ENCODE measurements around the gene PDIA2. TPM values are rescaled to one million over a fixed set of nuclear protein-coding genes. Genes with fewer than 3 reads are reported as not detected.

PDIA2 gene
- total RNA-seq = 0.14 TPM
- polyA plus RNA-seq = 1.8 TPM
- long read RNA-seq, donor 1 = 0 reads
- long read RNA-seq, donor 2 = 0 reads
- long read RNA-seq, donor 3 = 0 reads
- long read RNA-seq, donor 4 = 0 reads
- long read RNA-seq, donor 5 = 0 reads
- long read RNA-seq, donor 6 = 0 reads
- long read RNA-seq, donor 7 = 0 reads
- long read RNA-seq, donor 8 = 0 reads
- long read RNA-seq, donor 9 = 0 reads
- long read RNA-seq, donor 10 = 0 reads

- H3K36me3 ChIP-seq (ENCODE audit: control insufficient read depth in 2 of 2, insufficient read depth in 2 of 2, low read length in 1 of 2) = peaks cover 9 to 19% of the 10 kb centered on the region in 2 donors
- H3K4me1 ChIP-seq (ENCODE audit: control insufficient read depth in 2 of 2, insufficient read depth in 2 of 2, low read length in 2 of 2) = no peaks in the 10 kb centered on the region
- H3K9me3 ChIP-seq (ENCODE audit: control insufficient read depth in 2 of 2, insufficient read depth in 1 of 2, low read length in 1 of 2) = peaks cover 0 to 21% of the 10 kb centered on the region in 2 donors
- no peak for DNase-seq (ENCODE audit: low read depth in 6 of 9, low spot score in 9 of 9)
- WGBS = 90% methylated on average over 25 of the region's 25 CpGs
- H3K27me3 ChIP-seq (ENCODE audit: control insufficient read depth in 2 of 2, insufficient read depth in 1 of 2, low read length in 1 of 2) = peaks cover 38 to 49% of the 10 kb centered on the region in 2 donors
- H3K4me3 ChIP-seq (ENCODE audit: low read length in 2 of 2) = no peak within 1 kb of the TSS
- H3K27ac ChIP-seq (ENCODE audit: low read depth in 1 of 2, low read length in 1 of 2) = no peak within 1 kb of the TSS
Measured at GRCh38 chr16:283033-283805, at the start of gene PDIA2. Gene PDIA2, plus strand, starts transcription at chr16:283164. Its CDS starts 6 bp downstream, at chr16:283170.

DNA sequence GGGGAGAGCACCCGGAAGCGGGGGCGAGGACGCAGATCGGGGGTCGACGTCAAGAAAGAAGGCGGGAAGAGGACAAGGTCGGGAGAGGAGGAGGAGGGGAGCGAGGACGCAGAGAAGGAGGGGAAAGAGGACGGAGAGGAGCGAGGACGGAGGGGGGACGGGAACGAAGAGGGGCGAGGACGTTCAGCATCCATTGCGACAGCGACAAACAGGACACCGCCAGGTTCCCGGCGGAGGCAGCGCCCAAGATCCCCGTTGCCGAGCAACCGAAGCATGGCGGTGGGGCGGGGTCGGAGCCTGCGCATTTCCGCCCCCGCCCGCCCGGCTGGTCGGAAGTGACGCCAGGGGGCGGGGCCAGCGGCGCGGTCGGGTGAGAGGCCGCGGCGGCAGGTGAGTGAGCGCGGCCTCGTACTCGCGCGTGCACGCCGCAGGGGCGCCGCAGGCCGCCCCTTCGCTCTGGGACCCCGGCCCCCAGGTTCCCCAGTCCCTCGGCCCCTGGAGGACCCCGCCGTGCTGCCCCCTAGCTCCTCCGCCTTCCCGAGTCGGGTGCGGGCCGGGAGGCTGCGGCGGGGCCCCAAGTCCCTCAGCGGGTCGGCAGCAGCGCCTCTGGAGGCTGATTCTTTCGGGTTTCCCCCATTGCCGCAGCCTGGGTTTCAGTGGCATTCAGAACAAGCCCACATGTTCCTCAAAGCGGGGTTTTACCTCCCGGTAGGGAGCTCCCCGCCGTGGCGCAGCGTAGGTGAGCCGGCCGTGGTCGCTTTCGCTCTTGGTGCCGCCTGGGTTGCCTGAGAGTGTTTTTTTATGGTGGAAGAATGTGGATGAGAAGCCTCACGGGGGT is 48.3 kb upstream of the PDIA2 start, which contains the start of gene FAM234A:
Gene FAM234A, plus strand, starts transcription at position 354 of the 838 bp plus-strand sequence. CDS start 19,593 bp downstream, outside the sequence.
- no peaks in the 10 kb centered on the region for H3K9me3 ChIP-seq (ENCODE audit: control insufficient read depth in 2 of 2, insufficient read depth in 1 of 2, low read length in 1 of 2)
- WGBS = under 1% methylated on average over 85 of the region's 85 CpGs
- no peaks in the 10 kb centered on the region for H3K36me3 ChIP-seq (ENCODE audit: control insufficient read depth in 2 of 2, insufficient read depth in 2 of 2, low read length in 1 of 2)
- peak; percentile 82 to 97 (median 91) for DNase-seq (ENCODE audit: low read depth in 6 of 9, low spot score in 9 of 9)
- peak within 1 kb of the TSS; percentile 75 to 77 for H3K4me3 ChIP-seq (ENCODE audit: low read length in 2 of 2)
- H3K4me1 ChIP-seq (ENCODE audit: control insufficient read depth in 2 of 2, insufficient read depth in 2 of 2, low read length in 2 of 2) = peaks cover 0 to 16% of the 10 kb centered on the region in 2 donors
- H3K27ac ChIP-seq (ENCODE audit: low read depth in 1 of 2, low read length in 1 of 2) = peak within 1 kb of the TSS; percentile 96 to 98
- H3K27me3 ChIP-seq (ENCODE audit: control insufficient read depth in 2 of 2, insufficient read depth in 1 of 2, low read length in 1 of 2) = no peaks in the 10 kb centered on the region

- no peak overlapping the region for H3K27ac ChIP-seq (ENCODE audit: low read depth in 1 of 2, low read length in 1 of 2)
- peaks cover 0 to 12% of the 10 kb centered on the region in 2 donors for H3K4me1 ChIP-seq (ENCODE audit: control insufficient read depth in 2 of 2, insufficient read depth in 2 of 2, low read length in 2 of 2)
- H3K9me3 ChIP-seq (ENCODE audit: control insufficient read depth in 2 of 2, insufficient read depth in 1 of 2, low read length in 1 of 2) = no peaks in the 10 kb centered on the region
- no peak overlapping the region for H3K4me3 ChIP-seq (ENCODE audit: low read length in 2 of 2)
- DNase-seq (ENCODE audit: low read depth in 6 of 9, low spot score in 9 of 9) = no peak
- WGBS = 96% methylated on average over 3 of the region's 3 CpGs
- no peaks in the 10 kb centered on the region for H3K36me3 ChIP-seq (ENCODE audit: control insufficient read depth in 2 of 2, insufficient read depth in 2 of 2, low read length in 1 of 2)
- no peaks in the 10 kb centered on the region for H3K27me3 ChIP-seq (ENCODE audit: control insufficient read depth in 2 of 2, insufficient read depth in 1 of 2, low read length in 1 of 2)
Measured at GRCh38 chr16:239948-240277, 43.1 kb upstream of the PDIA2 start.

DNA sequence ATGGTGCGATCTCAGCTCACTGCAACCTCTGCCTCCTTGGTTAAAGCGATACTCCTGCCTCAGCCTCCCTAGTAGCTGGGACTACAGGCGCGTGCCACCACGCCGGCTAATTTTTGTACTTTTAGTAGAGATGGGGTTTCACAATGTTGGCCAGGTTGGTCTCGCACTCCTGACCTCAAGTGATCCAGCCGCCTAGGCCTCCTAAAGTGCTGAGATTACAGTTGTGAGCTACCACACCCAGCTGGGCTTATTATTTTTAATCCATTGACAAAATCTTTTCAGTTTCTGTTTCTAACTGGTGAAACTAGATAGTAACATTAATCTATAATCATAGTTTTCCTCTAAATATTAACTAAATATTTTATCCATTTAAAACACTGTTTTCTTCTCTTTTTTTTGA is 42.4 kb upstream of the PDIA2 start:
- WGBS = 97% methylated on average over 8 of the region's 8 CpGs
- Histone ChIP-seq H3K27ac (ENCODE audit: low read depth in 1 of 2, low read length in 1 of 2) (no peak overlapping the region), H3K4me1 (ENCODE audit: control insufficient read depth in 2 of 2, insufficient read depth in 2 of 2, low read length in 2 of 2) (peaks cover 0 to 5% of the 10 kb centered on the region in 2 donors)

DNA sequence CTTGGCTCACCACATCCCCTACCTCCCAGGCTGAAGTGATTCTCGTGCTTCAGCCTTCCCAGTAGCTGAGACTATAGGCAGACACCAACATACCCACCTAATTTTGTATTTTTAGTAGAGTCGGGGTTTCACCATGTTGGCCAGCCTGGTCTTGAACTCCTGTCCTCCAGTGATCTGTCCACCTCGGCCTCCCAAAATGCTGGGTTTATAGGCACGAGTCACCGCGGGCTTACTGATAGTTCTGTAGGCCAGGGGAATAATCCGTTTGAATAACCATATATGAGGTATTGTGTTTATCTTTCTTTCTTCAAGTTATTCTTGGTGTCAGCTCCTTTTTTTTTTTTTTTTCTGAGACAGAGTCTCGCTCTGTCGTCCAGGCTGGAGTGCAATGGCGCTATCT is 40.7 kb upstream of the PDIA2 start:
- WGBS = 92% methylated on average over 10 of the region's 10 CpGs
- Histone ChIP-seq H3K4me1 (ENCODE audit: control insufficient read depth in 2 of 2, insufficient read depth in 2 of 2, low read length in 2 of 2) (no peaks in the 10 kb centered on the region), H3K36me3 (ENCODE audit: control insufficient read depth in 2 of 2, insufficient read depth in 2 of 2, low read length in 1 of 2) (no peaks in the 10 kb centered on the region), H3K27ac (ENCODE audit: low read depth in 1 of 2, low read length in 1 of 2) (peak overlapping the region in 1 of 2 donors; percentile 5), H3K4me3 (ENCODE audit: low read length in 2 of 2) (no peak overlapping the region), H3K9me3 (ENCODE audit: control insufficient read depth in 2 of 2, insufficient read depth in 1 of 2, low read length in 1 of 2) (no peaks in the 10 kb centered on the region), H3K27me3 (ENCODE audit: control insufficient read depth in 2 of 2, insufficient read depth in 1 of 2, low read length in 1 of 2) (no peaks in the 10 kb centered on the region)
- DNase-seq (ENCODE audit: low read depth in 6 of 9, low spot score in 9 of 9) = no peak

More for the DNA sequence above, 42.4 kb upstream of the PDIA2 start:
- Histone ChIP-seq H3K4me3 (ENCODE audit: low read length in 2 of 2) (no peak overlapping the region), H3K9me3 (ENCODE audit: control insufficient read depth in 2 of 2, insufficient read depth in 1 of 2, low read length in 1 of 2) (no peaks in the 10 kb centered on the region), H3K36me3 (ENCODE audit: control insufficient read depth in 2 of 2, insufficient read depth in 2 of 2, low read length in 1 of 2) (no peaks in the 10 kb centered on the region), H3K27me3 (ENCODE audit: control insufficient read depth in 2 of 2, insufficient read depth in 1 of 2, low read length in 1 of 2) (no peaks in the 10 kb centered on the region)
- DNase-seq (ENCODE audit: low read depth in 6 of 9, low spot score in 9 of 9) = no peak

- Histone ChIP-seq H3K36me3 (ENCODE audit: control insufficient read depth in 2 of 2, insufficient read depth in 2 of 2, low read length in 1 of 2) (no peaks in the 10 kb centered on the region), H3K9me3 (ENCODE audit: control insufficient read depth in 2 of 2, insufficient read depth in 1 of 2, low read length in 1 of 2) (no peaks in the 10 kb centered on the region), H3K4me3 (ENCODE audit: low read length in 2 of 2) (no peak overlapping the region), H3K27me3 (ENCODE audit: control insufficient read depth in 2 of 2, insufficient read depth in 1 of 2, low read length in 1 of 2) (no peaks in the 10 kb centered on the region), H3K27ac (ENCODE audit: low read depth in 1 of 2, low read length in 1 of 2) (no peak overlapping the region), H3K4me1 (ENCODE audit: control insufficient read depth in 2 of 2, insufficient read depth in 2 of 2, low read length in 2 of 2) (no peaks in the 10 kb centered on the region)
- 91% methylated on average over 4 of the region's 4 CpGs for WGBS
- DNase-seq (ENCODE audit: low read depth in 6 of 9, low spot score in 9 of 9) = no peak
Measured at GRCh38 chr16:243348-243747, 39.6 kb upstream of the PDIA2 start.

DNA sequence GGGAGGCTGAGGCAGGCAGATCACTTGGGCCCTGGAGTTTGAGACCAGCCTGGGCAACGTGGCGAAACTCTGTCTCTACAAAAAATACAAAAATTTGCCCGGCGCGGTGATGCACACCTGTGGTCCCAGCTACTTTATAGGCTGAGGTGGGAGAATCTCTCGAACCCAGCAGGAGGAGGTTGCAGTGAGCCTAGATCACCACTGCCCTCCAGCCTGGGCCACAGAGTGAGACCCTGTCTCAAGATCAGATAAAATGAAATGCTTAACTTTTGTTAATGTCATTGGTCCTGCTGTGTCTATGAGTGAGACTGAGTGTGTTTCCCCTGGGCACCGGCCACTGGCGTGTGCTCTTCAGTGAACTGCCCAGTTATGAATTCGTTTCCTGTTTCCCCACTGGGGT is 37.9 kb upstream of the PDIA2 start:
- Histone ChIP-seq H3K27me3 (ENCODE audit: control insufficient read depth in 2 of 2, insufficient read depth in 1 of 2, low read length in 1 of 2) (no peaks in the 10 kb centered on the region), H3K4me1 (ENCODE audit: control insufficient read depth in 2 of 2, insufficient read depth in 2 of 2, low read length in 2 of 2) (no peaks in the 10 kb centered on the region), H3K9me3 (ENCODE audit: control insufficient read depth in 2 of 2, insufficient read depth in 1 of 2, low read length in 1 of 2) (no peaks in the 10 kb centered on the region), H3K36me3 (ENCODE audit: control insufficient read depth in 2 of 2, insufficient read depth in 2 of 2, low read length in 1 of 2) (peaks cover 0 to 2% of the 10 kb centered on the region in 2 donors), H3K4me3 (ENCODE audit: low read length in 2 of 2) (no peak overlapping the region), H3K27ac (ENCODE audit: low read depth in 1 of 2, low read length in 1 of 2) (no peak overlapping the region)
- DNase-seq (ENCODE audit: low read depth in 6 of 9, low spot score in 9 of 9) = no peak
- 97% methylated on average over 9 of the region's 9 CpGs for WGBS

DNA sequence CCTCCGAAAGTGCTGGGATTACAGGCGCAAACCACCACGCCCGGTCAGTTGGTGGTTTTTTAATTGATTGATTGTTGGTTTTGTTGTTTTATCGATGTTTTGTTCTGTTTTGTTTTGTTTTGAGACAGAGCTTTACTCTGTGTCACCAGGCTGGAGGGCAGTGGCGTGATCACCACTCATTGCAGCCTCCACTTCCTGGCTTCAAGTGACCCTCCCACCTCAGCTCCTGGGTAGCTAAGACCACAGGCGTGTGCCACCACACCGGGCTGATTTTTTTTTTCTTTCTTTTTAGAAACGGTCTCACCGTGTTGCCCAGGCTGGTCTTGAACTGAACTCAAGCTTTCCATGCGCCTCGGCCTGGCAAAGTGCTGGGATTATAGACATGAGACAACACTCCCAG is 35.9 kb upstream of the PDIA2 start:
- peaks cover 0 to 7% of the 10 kb centered on the region in 2 donors for H3K36me3 ChIP-seq (ENCODE audit: control insufficient read depth in 2 of 2, insufficient read depth in 2 of 2, low read length in 1 of 2)
- no peaks in the 10 kb centered on the region for H3K27me3 ChIP-seq (ENCODE audit: control insufficient read depth in 2 of 2, insufficient read depth in 1 of 2, low read length in 1 of 2)
- no peak overlapping the region for H3K27ac ChIP-seq (ENCODE audit: low read depth in 1 of 2, low read length in 1 of 2)
- DNase-seq (ENCODE audit: low read depth in 6 of 9, low spot score in 9 of 9) = no peak
- H3K4me1 ChIP-seq (ENCODE audit: control insufficient read depth in 2 of 2, insufficient read depth in 2 of 2, low read length in 2 of 2) = no peaks in the 10 kb centered on the region
- H3K9me3 ChIP-seq (ENCODE audit: control insufficient read depth in 2 of 2, insufficient read depth in 1 of 2, low read length in 1 of 2) = no peaks in the 10 kb centered on the region
- WGBS = 98% methylated on average over 12 of the region's 12 CpGs
- H3K4me3 ChIP-seq (ENCODE audit: low read length in 2 of 2) = no peak overlapping the region

DNA sequence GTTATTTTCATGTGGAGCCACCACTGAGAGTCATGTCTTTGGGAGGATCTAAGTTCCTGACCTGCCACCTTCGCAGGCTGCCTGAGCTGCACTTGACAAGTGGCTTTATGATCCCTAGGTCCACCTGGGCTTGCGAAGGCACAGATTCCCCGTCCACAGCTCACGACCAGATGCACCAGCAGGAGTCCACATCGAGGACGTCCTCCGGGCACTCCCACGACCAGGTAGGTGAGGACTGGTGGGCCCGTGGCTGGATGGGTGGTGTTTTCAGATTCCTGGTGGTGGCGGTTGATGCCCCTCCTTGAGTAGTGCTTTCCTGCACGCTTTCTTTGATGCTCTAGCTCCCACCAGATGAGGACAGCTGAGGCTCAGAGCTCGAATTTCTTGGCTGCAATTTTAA is 33.5 kb upstream of the PDIA2 start:
- H3K36me3 ChIP-seq (ENCODE audit: control insufficient read depth in 2 of 2, insufficient read depth in 2 of 2, low read length in 1 of 2) = peaks cover 8 to 9% of the 10 kb centered on the region in 2 donors
- no peak for DNase-seq (ENCODE audit: low read depth in 6 of 9, low spot score in 9 of 9)
- peaks cover 0 to 18% of the 10 kb centered on the region in 2 donors for H3K4me1 ChIP-seq (ENCODE audit: control insufficient read depth in 2 of 2, insufficient read depth in 2 of 2, low read length in 2 of 2)
- H3K27me3 ChIP-seq (ENCODE audit: control insufficient read depth in 2 of 2, insufficient read depth in 1 of 2, low read length in 1 of 2) = no peaks in the 10 kb centered on the region
- H3K9me3 ChIP-seq (ENCODE audit: control insufficient read depth in 2 of 2, insufficient read depth in 1 of 2, low read length in 1 of 2) = no peaks in the 10 kb centered on the region
- WGBS = 92% methylated on average over 12 of the region's 12 CpGs
- H3K4me3 ChIP-seq (ENCODE audit: low read length in 2 of 2) = no peak overlapping the region
- no peak overlapping the region for H3K27ac ChIP-seq (ENCODE audit: low read depth in 1 of 2, low read length in 1 of 2)

Data from thymus (tissue), 14 donors.